CD4-positive, alpha-beta memory T cell (primary cell): Measurements from ENCODE around the gene ZNF17. TPM values are rescaled to one million over a fixed set of nuclear protein-coding genes. Genes with fewer than 3 reads are reported as not detected.
"Not testable (repeated sequence)": the region's sequence is repeated elsewhere in the genome, so short reads cannot be mapped to it uniquely, and the experiment has no call there.

Experiments
- CTCF ChIA-PET: fragments of 350-600 bp; sonication (Branson Sonifier 250); formaldehyde crosslinking; loops from one replicate; lab custom pipeline; 2021; ENCODE audit warnings: inconsistent platforms; ENCODE audit not compliant: partially characterized antibody; lab: Charles Lee
- POLR2A ChIA-PET: fragments of 350-600 bp; sonication (Branson Sonifier 250); formaldehyde crosslinking; loops from one replicate; lab custom pipeline; 2021; ENCODE audit not compliant: partially characterized antibody; lab: Charles Lee
- DNase-seq, 5 donors: peaks; one replicate each; pipeline versions ENCODE4 v3.0.0 to v3.0.0-alpha.2; 2020 to 2022; ENCODE audit warnings: mixed read lengths in 1 of 5
- H3K27ac ChIP-seq: one replicate; pipeline ENCODE4 v1.7.0; 2013; ENCODE audit warnings: low read depth, low read length
- H3K27me3 ChIP-seq: 2 replicates; pipeline ENCODE4 v1.7.0; 2013; ENCODE audit warnings: mild to moderate bottlenecking, low read length, moderate library complexity; ENCODE audit not compliant: insufficient read depth
- H3K36me3 ChIP-seq: 2 replicates; pipeline ENCODE4 v1.7.0; 2013; ENCODE audit warnings: mild to moderate bottlenecking, low read length, moderate library complexity; ENCODE audit not compliant: insufficient read depth
- H3K4me1 ChIP-seq: 2 replicates; pipeline ENCODE4 v1.7.0; 2013; ENCODE audit warnings: mild to moderate bottlenecking, low read length, moderate library complexity; ENCODE audit not compliant: insufficient read depth
- H3K4me3 ChIP-seq, 2 donors: one replicate each; pipeline ENCODE4 v1.7.0; 2013; ENCODE audit warnings: low read length in 2 of 2, mild to moderate bottlenecking in 1 of 2
- H3K9me3 ChIP-seq, 2 donors: one replicate each; pipeline ENCODE4 v1.7.0; 2013; ENCODE audit warnings: low read length in 2 of 2, control low read depth in 1 of 2; ENCODE audit not compliant: control insufficient read depth in 1 of 2
- H3K27ac Mint-ChIP-seq, 7 donors: one replicate each; pipeline ENCODE4 v1.8.0; 2020 to 2021; ENCODE audit warnings: mixed read lengths in 7 of 7, mild to moderate bottlenecking in 6 of 7, inconsistent platforms in 3 of 7, moderate library complexity in 3 of 7
- H3K27me3 Mint-ChIP-seq, 2 donors: one replicate each; pipeline ENCODE4 v1.8.0; 2020 to 2021; ENCODE audit warnings: mixed read lengths in 2 of 2
- H3K36me3 Mint-ChIP-seq, 2 donors: one replicate each; pipeline ENCODE4 v1.8.0; 2020 to 2021; ENCODE audit warnings: mixed read lengths in 2 of 2, inconsistent platforms in 1 of 2, mild to moderate bottlenecking in 1 of 2
- H3K4me1 Mint-ChIP-seq, 4 donors: one replicate each; pipeline ENCODE4 v1.8.0; 2020 to 2021; ENCODE audit warnings: mixed read lengths in 4 of 4, mild to moderate bottlenecking in 1 of 4
- H3K4me3 Mint-ChIP-seq, 8 donors: one replicate each; pipeline ENCODE4 v1.8.0; 2020 to 2021; ENCODE audit warnings: mixed read lengths in 8 of 8, mild to moderate bottlenecking in 7 of 8, moderate library complexity in 6 of 8, inconsistent platforms in 3 of 8
- H3K9me3 Mint-ChIP-seq, 8 donors: one replicate each; pipeline ENCODE4 v1.8.0; 2020 to 2021; ENCODE audit warnings: mixed read lengths in 8 of 8, mild to moderate bottlenecking in 5 of 8, inconsistent platforms in 3 of 8, moderate library complexity in 1 of 8
- intact Hi-C: fragments of 100-400 bp; cut with micrococcal nuclease; formaldehyde crosslinking; loops from one replicate; pipeline ENCODE4 v1.15.1; 2023
- polyA plus RNA-seq, 2 donors: library from polyadenylated mRNA; unstranded; fragments of 300-500 nt; fragmentation: Illumina TruSeq; gene quantifications; one replicate each; pipeline ENCODE4 v1.2.3, GENCODE V29; 2021
- total RNA-seq, 2 experiments: library from RNA; stranded (reverse); gene quantifications; one replicate each; pipeline ENCODE4 v1.2.3, GENCODE V29; 2021

Gene ZNF17
- total and polyA plus RNA-seq, 4 experiments from 2014 or later: 3.6 to 29.9 (median 18.9) TPM

GRCh38 chr19:57374647-57375046, 36.3 kb upstream of the ZNF17 start:
- intact Hi-C loops, DNase-seq, POLR2A ChIA-PET, H3K4me1 Mint-ChIP-seq, H3K27ac ChIP-seq, H3K27me3 ChIP-seq, CTCF ChIA-PET, H3K27me3 Mint-ChIP-seq, H3K4me3 ChIP-seq, H3K4me3 Mint-ChIP-seq, H3K4me1 ChIP-seq: not testable (repeated sequence)
- H3K9me3 Mint-ChIP-seq: peaks cover 0 to 87% (median 59%) of the 10 kb centered on the region in 8 donors
- peak overlapping the region in 1 of 7 donors; percentile 20 for H3K27ac Mint-ChIP-seq
- peaks cover 82 to 85% of the 10 kb centered on the region in 2 donors for H3K36me3 Mint-ChIP-seq
- Histone ChIP-seq H3K36me3 (peaks cover 13% of the 10 kb centered on the region), H3K9me3 (peaks cover 12 to 33% of the 10 kb centered on the region in 2 donors)

GRCh38 chr19:57376151-57376550, 34.8 kb upstream of the ZNF17 start:
- Histone ChIP-seq H3K9me3 (peaks cover 12 to 40% of the 10 kb centered on the region in 2 donors), H3K27me3 (no peaks in the 10 kb centered on the region), H3K36me3 (peaks cover 13% of the 10 kb centered on the region), H3K4me3 (no peak overlapping the region), H3K27ac (no peak overlapping the region), H3K4me1 (no peaks in the 10 kb centered on the region)
- POLR2A ChIA-PET: no interaction called here
- Mint-ChIP-seq H3K9me3 (peaks cover 0 to 90% (median 70%) of the 10 kb centered on the region in 8 donors), H3K27ac (peak overlapping the region in 1 of 7 donors; percentile 10), H3K4me1 (peaks cover 0 to 3% (median 1%) of the 10 kb centered on the region in 4 donors), H3K27me3 (no peaks in the 10 kb centered on the region), H3K4me3 (no peak overlapping the region), H3K36me3 (peaks cover 75 to 79% of the 10 kb centered on the region in 2 donors)
- CTCF ChIA-PET: no interaction called here
- no peak for DNase-seq
- intact Hi-C loops: no loop called here

- Histone ChIP-seq H3K4me1 (no peaks in the 10 kb centered on the region), H3K4me3 (no peak overlapping the region), H3K27me3 (no peaks in the 10 kb centered on the region), H3K27ac (no peak overlapping the region), H3K9me3 (peaks cover 12 to 36% of the 10 kb centered on the region in 2 donors), H3K36me3 (peaks cover 3% of the 10 kb centered on the region)
- Mint-ChIP-seq H3K4me1 (peaks cover 0 to 3% (median 1%) of the 10 kb centered on the region in 4 donors), H3K27ac (no peak overlapping the region), H3K4me3 (no peak overlapping the region), H3K27me3 (no peaks in the 10 kb centered on the region), H3K36me3 (peaks cover 60 to 64% of the 10 kb centered on the region in 2 donors), H3K9me3 (peaks cover 0 to 83% (median 66%) of the 10 kb centered on the region in 8 donors)
- POLR2A ChIA-PET: no interaction called here
- intact Hi-C loops: no loop called here
- DNase-seq: no peak
- CTCF ChIA-PET: no interaction called here
Observed at GRCh38 chr19:57377498-57378146, 33.3 kb upstream of the ZNF17 start.

- Histone ChIP-seq H3K27ac (no peak overlapping the region), H3K9me3 (peaks cover 12 to 32% of the 10 kb centered on the region in 2 donors), H3K36me3 (no peaks in the 10 kb centered on the region), H3K27me3 (no peaks in the 10 kb centered on the region), H3K4me3 (no peak overlapping the region), H3K4me1 (no peaks in the 10 kb centered on the region)
- no peak overlapping the region for H3K4me3 Mint-ChIP-seq
- ChIA-PET CTCF (no interaction called here), POLR2A (no interaction called here)
- H3K27me3 Mint-ChIP-seq: peaks cover 0 to 1% of the 10 kb centered on the region in 2 donors
- peak overlapping the region in 1 of 7 donors; percentile 6 for H3K27ac Mint-ChIP-seq
- no peak for DNase-seq
- H3K36me3 Mint-ChIP-seq: peaks cover 31 to 40% of the 10 kb centered on the region in 2 donors
- H3K9me3 Mint-ChIP-seq: peaks cover 0 to 67% (median 53%) of the 10 kb centered on the region in 8 donors
- intact Hi-C loops: no loop called here
- no peaks in the 10 kb centered on the region for H3K4me1 Mint-ChIP-seq
Observed at GRCh38 chr19:57380923-57381322, 30.0 kb upstream of the ZNF17 start.

GRCh38 chr19:57382806-57383488, 28.0 kb upstream of the ZNF17 start:
- peaks cover 16 to 23% of the 10 kb centered on the region in 2 donors for H3K36me3 Mint-ChIP-seq
- intact Hi-C loops: no loop called here
- no peak overlapping the region for H3K27ac Mint-ChIP-seq
- H3K4me1 Mint-ChIP-seq: no peaks in the 10 kb centered on the region
- no peak for DNase-seq
- ChIA-PET POLR2A (interaction anchor here (0.6 to 0.7 kb wide), 2 partner anchors 48 to 145 kb away, joined by 3 to 4 read pairs; no protein-coding TSS in a partner anchor), CTCF (interaction anchor here (1.4 kb wide), 1 partner anchor 82 kb away, joined by 3 read pairs; no protein-coding TSS in a partner anchor)
- peaks cover 0 to 56% (median 35%) of the 10 kb centered on the region in 8 donors for H3K9me3 Mint-ChIP-seq
- Histone ChIP-seq H3K4me3 (no peak overlapping the region), H3K27ac (no peak overlapping the region), H3K9me3 (peaks cover 9 to 18% of the 10 kb centered on the region in 2 donors), H3K4me1 (no peaks in the 10 kb centered on the region), H3K27me3 (no peaks in the 10 kb centered on the region), H3K36me3 (no peaks in the 10 kb centered on the region)
- peaks cover 0 to 1% of the 10 kb centered on the region in 2 donors for H3K27me3 Mint-ChIP-seq
- H3K4me3 Mint-ChIP-seq: no peak overlapping the region

DNA sequence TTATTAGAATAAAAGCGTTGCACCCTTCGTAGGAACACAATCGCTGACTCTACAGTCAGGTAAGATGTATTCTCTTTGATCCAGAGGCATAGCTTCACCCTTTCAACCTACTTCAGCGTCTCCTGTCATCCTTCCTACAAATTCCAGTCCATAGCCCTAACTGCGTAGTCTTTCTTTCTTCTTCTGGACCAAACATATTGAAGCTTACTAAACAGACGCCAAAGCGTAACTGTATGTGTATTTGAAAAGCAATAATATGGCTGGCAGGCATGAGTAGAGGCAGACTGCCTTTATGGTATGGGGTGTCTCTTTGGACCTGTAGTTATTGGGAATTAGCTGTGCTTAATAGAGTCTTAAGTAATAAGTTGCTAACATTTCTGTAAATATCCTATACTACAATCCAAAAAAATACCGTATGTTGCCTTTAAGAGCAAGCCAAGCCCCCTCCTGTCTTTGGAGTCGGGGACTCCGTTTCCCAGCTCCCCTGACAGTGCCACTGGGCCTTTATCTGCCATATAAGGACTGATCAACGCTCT, 21.7 kb upstream of the ZNF17 start:
- Mint-ChIP-seq H3K9me3 (peaks cover 0 to 36% (median 6%) of the 10 kb centered on the region in 8 donors), H3K27ac (peak overlapping the region; percentile 98 to 100 (median 99)), H3K4me1 (peaks cover 21 to 39% (median 30%) of the 10 kb centered on the region in 4 donors), H3K27me3 (peaks cover 1 to 3% of the 10 kb centered on the region in 2 donors), H3K36me3 (peaks cover 32 to 46% of the 10 kb centered on the region in 2 donors), H3K4me3 (peak overlapping the region; percentile 97 to 99 (median 98))
- intact Hi-C loops: loop anchor here (1.0 kb wide), 8 partner anchors 22 to 916 kb away; partner anchors contain the start of genes ERVK3-1, TRAPPC2B, ZNF17 and ZNF264
- DNase-seq: no peak
- H3K9me3 ChIP-seq: no peaks in the 10 kb centered on the region
- ChIA-PET POLR2A (interaction anchor here (0.7 to 1.9 kb wide), 20 partner anchors 15 to 1051 kb away, joined by 3 to 15 read pairs (median 4); partner anchors contain the start of genes TRAPPC2B, ZNF132, ZNF211 and ZNF264), CTCF (interaction anchor here (1.0 to 1.4 kb wide), 3 partner anchors 15 to 26 kb away, joined by 3 to 8 read pairs (median 4); partner anchors contain the start of genes TRAPPC2B and ZNF547)
- H3K36me3 ChIP-seq: peaks cover 6% of the 10 kb centered on the region
- peaks cover 22% of the 10 kb centered on the region for H3K4me1 ChIP-seq
- peak overlapping the region; percentile 6 to 62 for H3K4me3 ChIP-seq
- H3K27ac ChIP-seq: peak overlapping the region; percentile 95
- H3K27me3 ChIP-seq: no peaks in the 10 kb centered on the region
